PFSK-1 (cell line): Measurements from ENCODE around the gene WLS.

Source experiments
- POLR2AphosphoS5 ChIP-seq: IDR thresholded peaks from 2 replicates; pipeline ENCODE4 v1.6.1; 2012; ENCODE audit warnings: low read depth, mild to moderate bottlenecking, control low read depth, low read length, moderate library complexity
- SIN3A ChIP-seq: IDR thresholded peaks from 2 replicates; pipeline ENCODE4 v1.6.1; 2012; ENCODE audit warnings: mild to moderate bottlenecking, low read length, moderate library complexity, borderline replicate concordance; ENCODE audit not compliant: insufficient read depth
- TAF1 ChIP-seq: IDR thresholded peaks from 2 replicates; pipeline ENCODE4 v1.6.1; 2012; ENCODE audit warnings: low read length, control low read depth, borderline replicate concordance; ENCODE audit not compliant: insufficient read depth

DNA sequence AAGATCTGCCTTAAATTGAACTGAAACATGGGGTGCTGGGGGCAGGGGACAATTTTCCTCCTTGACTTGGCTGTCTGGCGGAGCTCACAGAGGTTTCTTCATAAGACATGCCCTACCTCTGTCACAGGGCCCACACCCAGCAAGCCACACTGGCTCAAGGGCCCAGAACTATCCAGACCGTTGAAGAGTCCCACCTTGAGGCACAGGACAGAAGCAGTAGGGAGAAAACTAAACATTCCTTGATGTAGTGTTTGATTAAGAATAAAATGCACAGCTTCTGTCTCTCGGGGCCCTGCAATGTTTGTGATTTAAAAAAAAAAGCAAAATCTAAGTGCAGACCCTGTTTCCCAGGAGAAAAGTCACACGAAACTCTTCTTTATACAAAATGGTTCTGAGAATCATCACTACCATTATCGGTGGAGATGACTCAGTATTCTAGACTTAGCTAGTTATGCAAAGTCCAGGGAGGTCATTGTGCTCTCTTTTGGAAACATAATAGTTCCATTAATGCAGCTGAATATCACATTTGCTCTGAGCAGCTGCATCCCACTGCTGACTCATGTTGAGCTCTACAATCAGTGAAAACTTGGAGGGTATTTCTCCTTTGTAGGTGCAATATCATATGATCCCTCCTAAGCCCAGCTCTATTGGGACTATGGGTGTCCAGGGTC is 128.3 kb downstream of the WLS start:
- TF ChIP-seq SIN3A = no peak
- TF ChIP-seq TAF1 = no peak
- no peak for TF ChIP-seq POLR2AphosphoS5
